Smooth muscle cell (in vitro differentiated cells): ENCODE results near the gene OR2M2. TPM values are rescaled to one million over a fixed set of nuclear protein-coding genes. Genes with fewer than 3 reads are reported as not detected.

Experiments used
- polyA plus RNA-seq: library from polyadenylated mRNA; unstranded; fragments of >200 nt; fragmentation: Nextera tagmentation; extraction: Ambion mirVana; gene quantifications from 2 replicates; pipeline ENCODE4 v1.2.1, GENCODE V29; 2016
- total RNA-seq: library from RNA; depleted of rRNA; stranded (reverse); fragments of >200 nt; gene quantifications from 2 replicates; pipeline ENCODE4 v1.2.3, GENCODE V29; 2014

The OR2M2 gene
- total and polyA plus RNA-seq, 2 experiments from 2014 or later: not detected

Other genes with a start within 250 kb of the OR2M2 start
- not detected in 2 replicates for gene OR2AJ1, start 249.9 kb upstream of the OR2M2 start, total RNA-seq
- not detected in 2 replicates for gene OR2AJ1, start 249.9 kb upstream of the OR2M2 start, polyA plus RNA-seq
- not detected in 2 replicates for gene OR2L8, start 226.0 kb upstream of the OR2M2 start, total RNA-seq
- not detected in 2 replicates for gene OR2L8, start 226.0 kb upstream of the OR2M2 start, polyA plus RNA-seq
- not detected in 2 replicates for gene OR2AK2, start 209.6 kb upstream of the OR2M2 start, total RNA-seq
- gene OR2AK2, start 209.6 kb upstream of the OR2M2 start, polyA plus RNA-seq: not detected in 2 replicates
- not detected in 2 replicates for gene OR2L5, start 161.2 kb upstream of the OR2M2 start, total RNA-seq
- gene OR2L5, start 161.2 kb upstream of the OR2M2 start, polyA plus RNA-seq: not detected in 2 replicates
- not detected in 2 replicates for gene OR2L2, start 144.8 kb upstream of the OR2M2 start, total RNA-seq
- gene OR2L2, start 144.8 kb upstream of the OR2M2 start, polyA plus RNA-seq: 0.03 and 0.08 TPM in 2 replicates
- not detected in 2 replicates for gene OR2L3, start 128.0 kb upstream of the OR2M2 start, total RNA-seq
- not detected in 2 replicates for gene OR2L3, start 128.0 kb upstream of the OR2M2 start, polyA plus RNA-seq
- gene OR2L13, start 79.6 kb upstream of the OR2M2 start, total RNA-seq: not detected in 2 replicates
- gene OR2L13, start 79.6 kb upstream of the OR2M2 start, polyA plus RNA-seq: not detected in 2 replicates
- not detected in 2 replicates for gene OR2M5, start 29.7 kb upstream of the OR2M2 start, total RNA-seq
- not detected in 2 replicates for gene OR2M5, start 29.7 kb upstream of the OR2M2 start, polyA plus RNA-seq
- not detected in 2 replicates for gene OR2M3, start 22.4 kb downstream of the OR2M2 start, total RNA-seq
- gene OR2M3, start 22.4 kb downstream of the OR2M2 start, polyA plus RNA-seq: not detected in 2 replicates
- not detected in 2 replicates for gene OR2M4, start 56.6 kb downstream of the OR2M2 start, total RNA-seq
- not detected in 2 replicates for gene OR2M4, start 56.6 kb downstream of the OR2M2 start, polyA plus RNA-seq
- gene OR2T33, start 103.2 kb downstream of the OR2M2 start, total RNA-seq: not detected in 2 replicates
- not detected in 2 replicates for gene OR2T33, start 103.2 kb downstream of the OR2M2 start, polyA plus RNA-seq
- gene OR2T12, start 128.6 kb downstream of the OR2M2 start, total RNA-seq: not detected in 2 replicates
- not detected in 2 replicates for gene OR2T12, start 128.6 kb downstream of the OR2M2 start, polyA plus RNA-seq
- not detected in 2 replicates for gene OR2M7, start 149.7 kb downstream of the OR2M2 start, total RNA-seq
- gene OR2M7, start 149.7 kb downstream of the OR2M2 start, polyA plus RNA-seq: not detected in 2 replicates
- not detected in 2 replicates for gene OR14C36, start 174.0 kb downstream of the OR2M2 start, total RNA-seq
- not detected in 2 replicates for gene OR14C36, start 174.0 kb downstream of the OR2M2 start, polyA plus RNA-seq
- gene OR2T4, start 186.8 kb downstream of the OR2M2 start, total RNA-seq: not detected in 2 replicates
- gene OR2T4, start 186.8 kb downstream of the OR2M2 start, polyA plus RNA-seq: not detected in 2 replicates
- not detected in 2 replicates for gene OR2T6, start 200.9 kb downstream of the OR2M2 start, total RNA-seq
- not detected in 2 replicates for gene OR2T6, start 200.9 kb downstream of the OR2M2 start, polyA plus RNA-seq
- not detected in 2 replicates for gene OR2T1, start 228.2 kb downstream of the OR2M2 start, total RNA-seq
- not detected in 2 replicates for gene OR2T1, start 228.2 kb downstream of the OR2M2 start, polyA plus RNA-seq